Activated naive CD4-positive, alpha-beta T cell treated with anti-CD3 and anti-CD28 coated beads, Interleukin-2, amount 50 U/mL, for 24 hours (primary cell): ENCODE results near the gene PSMA1.
"Not testable (repeated sequence)": the region's sequence is repeated elsewhere in the genome, so short reads cannot be mapped to it uniquely, and the experiment has no call there.

Source experiments
- H3K27ac Mint-ChIP-seq: one replicate; pipeline ENCODE4 v1.8.0; 2021; ENCODE audit warnings: mild to moderate bottlenecking, mixed read lengths
- H3K27me3 Mint-ChIP-seq: one replicate; pipeline ENCODE4 v1.8.0; 2021; ENCODE audit warnings: mixed read lengths
- H3K36me3 Mint-ChIP-seq: one replicate; pipeline ENCODE4 v1.8.0; 2021; ENCODE audit warnings: mixed read lengths
- H3K4me1 Mint-ChIP-seq: one replicate; pipeline ENCODE4 v1.8.0; 2021; ENCODE audit warnings: mixed read lengths
- H3K4me3 Mint-ChIP-seq: one replicate; pipeline ENCODE4 v1.8.0; 2021; ENCODE audit warnings: mild to moderate bottlenecking, mixed read lengths
- H3K9me3 Mint-ChIP-seq: one replicate; pipeline ENCODE4 v1.8.0; 2021; ENCODE audit warnings: mixed read lengths

PSMA1 gene

GRCh38 chr11:14541192-14541947, 21.2 kb upstream of the PSMA1 start:
- peaks cover 65% of the 10 kb centered on the region for H3K4me1 Mint-ChIP-seq
- peaks cover 5% of the 10 kb centered on the region for H3K36me3 Mint-ChIP-seq
- H3K4me3 Mint-ChIP-seq, result no peak overlapping the region
- H3K27ac Mint-ChIP-seq, result peak overlapping the region; percentile 59
- H3K27me3 Mint-ChIP-seq, result no peaks in the 10 kb centered on the region
- H3K9me3 Mint-ChIP-seq, result no peaks in the 10 kb centered on the region

DNA sequence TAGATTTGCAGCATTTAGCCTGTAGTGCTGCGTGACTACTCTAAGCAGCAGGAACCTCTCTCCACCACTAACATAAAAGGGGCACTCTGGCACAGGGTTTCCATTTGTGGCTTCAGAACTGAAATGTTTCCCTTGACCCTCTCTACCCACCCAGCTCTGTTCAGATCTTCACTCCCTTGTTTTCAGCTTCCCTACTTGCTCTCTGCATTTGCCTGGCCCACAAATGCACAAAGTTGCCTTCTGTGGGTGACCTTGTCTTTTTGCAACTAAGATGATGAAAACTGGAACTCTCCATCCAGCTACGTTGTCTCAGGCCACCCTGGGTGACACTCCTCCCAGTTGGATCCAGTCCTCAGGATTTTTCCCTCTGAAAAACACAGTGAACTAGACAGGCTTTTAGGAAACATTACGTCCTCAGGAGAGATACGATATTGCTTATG, 19.8 kb upstream of the PSMA1 start:
- no peaks in the 10 kb centered on the region for H3K27me3 Mint-ChIP-seq
- H3K4me3 Mint-ChIP-seq, result no peak overlapping the region
- H3K9me3 Mint-ChIP-seq, result no peaks in the 10 kb centered on the region
- H3K4me1 Mint-ChIP-seq, result peaks cover 54% of the 10 kb centered on the region
- peaks cover 3% of the 10 kb centered on the region for H3K36me3 Mint-ChIP-seq
- peak overlapping the region; percentile 3 for H3K27ac Mint-ChIP-seq

DNA sequence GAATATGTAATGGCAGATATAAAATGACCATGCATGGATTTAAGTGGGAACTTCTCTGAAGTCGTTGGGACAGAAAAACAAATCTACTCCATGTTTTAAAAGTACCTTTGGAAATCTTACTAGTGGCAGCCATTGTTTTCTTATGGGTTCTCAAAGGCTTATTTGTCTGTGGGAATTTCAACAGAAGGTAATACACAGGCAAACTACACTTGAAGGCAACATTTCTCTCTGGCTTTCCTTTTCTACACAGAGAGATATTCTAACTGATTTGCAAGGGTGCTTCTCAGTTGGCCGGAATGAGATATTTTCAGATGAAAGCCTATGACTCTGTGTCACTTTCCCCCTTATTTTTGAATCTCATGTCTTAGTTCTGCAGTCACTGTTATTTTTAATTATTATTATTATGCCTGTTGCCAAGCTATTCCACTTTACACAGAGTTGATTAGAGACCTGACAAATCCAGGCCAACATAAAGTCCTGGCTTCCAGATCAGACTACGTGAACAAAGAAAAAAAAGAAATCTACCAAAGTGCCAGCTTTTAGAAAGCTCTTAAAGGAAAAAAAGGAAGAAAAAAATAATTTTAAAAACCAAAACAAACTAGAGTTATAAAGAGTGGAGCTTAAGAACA, 18.9 kb upstream of the PSMA1 start:
- Mint-ChIP-seq H3K27ac (peak overlapping the region; percentile 70), H3K4me1 (peaks cover 49% of the 10 kb centered on the region), H3K4me3 (no peak overlapping the region)

DNA sequence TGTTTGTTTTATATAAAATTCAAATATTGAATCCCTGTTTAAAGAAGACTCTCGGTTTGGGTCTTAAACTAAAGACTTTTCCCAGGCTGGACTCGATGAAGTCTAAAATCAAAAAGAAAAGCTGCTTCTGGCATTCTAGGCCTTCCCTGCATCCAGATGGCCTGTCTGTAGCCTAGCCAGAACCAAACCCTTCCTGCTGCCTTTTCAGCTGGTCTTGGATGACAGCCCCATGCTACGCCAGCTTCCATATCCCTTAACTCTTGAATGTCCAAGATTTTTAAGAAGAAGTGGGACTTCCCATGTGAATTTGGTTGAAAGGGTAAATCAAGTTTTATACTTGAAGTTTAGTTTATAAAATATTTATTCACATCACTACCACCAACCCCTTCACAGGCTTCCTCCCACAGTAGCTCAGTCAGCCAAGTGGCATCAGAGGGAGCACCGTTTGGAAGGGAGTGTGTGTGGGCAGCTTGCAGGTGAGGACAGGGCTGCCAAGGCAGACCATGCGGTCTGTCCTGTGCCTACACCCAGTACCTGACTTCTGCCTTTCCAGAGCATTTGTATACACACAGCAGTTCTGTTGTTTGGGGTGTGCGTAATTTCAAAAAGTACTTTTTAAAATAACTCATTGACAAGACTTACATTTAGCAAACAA, 18.2 kb upstream of the PSMA1 start:
- Mint-ChIP-seq H3K27ac (peak overlapping the region; percentile 62), H3K4me3 (no peak overlapping the region), H3K9me3 (no peaks in the 10 kb centered on the region), H3K27me3 (no peaks in the 10 kb centered on the region), H3K36me3 (peaks cover 2% of the 10 kb centered on the region), H3K4me1 (peaks cover 49% of the 10 kb centered on the region)

More for the DNA sequence above, 18.9 kb upstream of the PSMA1 start:
- Mint-ChIP-seq H3K9me3 (no peaks in the 10 kb centered on the region), H3K36me3 (peaks cover 2% of the 10 kb centered on the region), H3K27me3 (no peaks in the 10 kb centered on the region)

DNA sequence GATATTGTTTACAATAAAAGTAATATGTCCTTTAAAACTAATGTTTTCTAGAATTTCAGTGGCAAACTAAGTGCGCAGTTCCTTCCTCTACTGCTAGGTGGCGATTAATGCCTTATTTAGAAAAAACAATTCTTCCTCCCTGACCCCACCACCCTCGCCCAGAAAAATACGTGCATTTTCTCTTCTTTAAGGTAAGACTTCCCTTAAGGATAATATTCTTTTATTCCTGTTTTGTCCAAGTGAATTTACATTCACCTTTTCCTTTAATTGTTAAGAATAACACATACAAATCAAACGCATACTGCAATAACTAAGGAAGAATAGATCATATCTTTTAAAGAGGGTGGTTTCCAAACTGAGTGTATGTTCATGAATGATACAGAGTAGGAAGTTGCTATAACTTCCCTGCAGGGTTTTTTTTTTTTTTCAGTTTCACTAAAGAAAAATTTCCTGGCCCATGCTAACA, 17.0 kb upstream of the PSMA1 start:
- peaks cover 45% of the 10 kb centered on the region for H3K4me1 Mint-ChIP-seq
- peak overlapping the region; percentile 98 for H3K27ac Mint-ChIP-seq
- H3K4me3 Mint-ChIP-seq, result peak overlapping the region; percentile 88
- H3K36me3 Mint-ChIP-seq, result no peaks in the 10 kb centered on the region
- no peaks in the 10 kb centered on the region for H3K9me3 Mint-ChIP-seq
- no peaks in the 10 kb centered on the region for H3K27me3 Mint-ChIP-seq

DNA sequence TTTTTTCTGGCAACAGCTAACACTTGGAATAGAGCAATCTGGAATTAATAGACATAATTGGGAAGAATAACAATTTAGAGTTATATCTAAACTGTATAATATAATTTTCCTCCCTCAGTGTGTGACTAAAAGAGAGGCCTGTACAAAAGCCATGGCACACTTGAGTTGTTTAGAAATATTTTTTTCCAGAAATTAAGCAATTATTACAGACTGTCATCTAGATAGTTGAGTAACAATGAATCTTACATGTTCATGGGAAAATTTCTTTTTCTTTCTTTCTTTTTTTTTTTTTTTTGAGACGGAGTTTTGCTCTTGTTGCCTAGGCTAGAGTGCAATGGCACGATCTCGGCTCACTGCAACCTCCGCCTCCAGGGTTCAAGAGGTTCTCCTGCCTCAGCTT, 15.0 kb upstream of the PSMA1 start:
- not testable (repeated sequence) for H3K27me3 Mint-ChIP-seq, H3K9me3 Mint-ChIP-seq, H3K4me3 Mint-ChIP-seq, H3K36me3 Mint-ChIP-seq, H3K27ac Mint-ChIP-seq
- peaks cover 32% of the 10 kb centered on the region for H3K4me1 Mint-ChIP-seq

- H3K4me1 Mint-ChIP-seq, result no peaks in the 10 kb centered on the region
- no peak overlapping the region for H3K27ac Mint-ChIP-seq
Measured at GRCh38 chr11:14529951-14530350, 9.8 kb upstream of the PSMA1 start.

GRCh38 chr11:14529321-14529720, 9.1 kb upstream of the PSMA1 start:
- Mint-ChIP-seq H3K4me1 (no peaks in the 10 kb centered on the region), H3K27ac (no peak overlapping the region), H3K36me3 (peaks cover 2% of the 10 kb centered on the region), H3K27me3 (no peaks in the 10 kb centered on the region), H3K9me3 (no peaks in the 10 kb centered on the region), H3K4me3 (no peak overlapping the region)

More at GRCh38 chr11:14529951-14530350, 9.8 kb upstream of the PSMA1 start:
- Mint-ChIP-seq H3K27me3 (no peaks in the 10 kb centered on the region), H3K4me3 (no peak overlapping the region), H3K36me3 (peaks cover 2% of the 10 kb centered on the region), H3K9me3 (no peaks in the 10 kb centered on the region)

GRCh38 chr11:14522801-14523200, 2.6 kb upstream of the PSMA1 start:
- H3K9me3 Mint-ChIP-seq, result no peaks in the 10 kb centered on the region
- peaks cover 25% of the 10 kb centered on the region for H3K4me1 Mint-ChIP-seq
- peaks cover 13% of the 10 kb centered on the region for H3K36me3 Mint-ChIP-seq
- no peak overlapping the region for H3K4me3 Mint-ChIP-seq
- H3K27ac Mint-ChIP-seq, result no peak overlapping the region
- no peaks in the 10 kb centered on the region for H3K27me3 Mint-ChIP-seq

GRCh38 chr11:14522245-14522644, 2.1 kb upstream of the PSMA1 start:
- Mint-ChIP-seq H3K9me3 (no peaks in the 10 kb centered on the region), H3K4me1 (peaks cover 30% of the 10 kb centered on the region), H3K27me3 (no peaks in the 10 kb centered on the region), H3K27ac (no peak overlapping the region), H3K4me3 (no peak overlapping the region), H3K36me3 (peaks cover 14% of the 10 kb centered on the region)

- H3K36me3 Mint-ChIP-seq, result peaks cover 15% of the 10 kb centered on the region
- peak overlapping the region; percentile 97 for H3K27ac Mint-ChIP-seq
- H3K4me1 Mint-ChIP-seq, result peaks cover 33% of the 10 kb centered on the region
- no peaks in the 10 kb centered on the region for H3K27me3 Mint-ChIP-seq
- H3K9me3 Mint-ChIP-seq, result no peaks in the 10 kb centered on the region
- H3K4me3 Mint-ChIP-seq, result peak overlapping the region; percentile 99
Measured at GRCh38 chr11:14520747-14521151, 563 bp upstream of the PSMA1 start.

- peaks cover 15% of the 10 kb centered on the region for H3K36me3 Mint-ChIP-seq
- H3K27ac Mint-ChIP-seq, result peak overlapping the region; percentile 97
Measured at GRCh38 chr11:14519597-14519916, 629 bp downstream of the PSMA1 start.

GRCh38 chr11:14518820-14519219, 1.4 kb downstream of the PSMA1 start:
- H3K27ac Mint-ChIP-seq, result peak overlapping the region; percentile 97
- no peaks in the 10 kb centered on the region for H3K27me3 Mint-ChIP-seq
- peaks cover 38% of the 10 kb centered on the region for H3K4me1 Mint-ChIP-seq
- no peaks in the 10 kb centered on the region for H3K9me3 Mint-ChIP-seq
- peak overlapping the region; percentile 99 for H3K4me3 Mint-ChIP-seq
- H3K36me3 Mint-ChIP-seq, result peaks cover 15% of the 10 kb centered on the region

More at GRCh38 chr11:14519597-14519916, 629 bp downstream of the PSMA1 start:
- Mint-ChIP-seq H3K4me1 (peaks cover 36% of the 10 kb centered on the region), H3K27me3 (no peaks in the 10 kb centered on the region), H3K9me3 (no peaks in the 10 kb centered on the region), H3K4me3 (peak overlapping the region; percentile 99)

GRCh38 chr11:14513800-14514199, 6.4 kb downstream of the PSMA1 start:
- Mint-ChIP-seq H3K9me3 (no peaks in the 10 kb centered on the region), H3K27me3 (no peaks in the 10 kb centered on the region), H3K4me1 (peaks cover 37% of the 10 kb centered on the region), H3K4me3 (no peak overlapping the region), H3K27ac (no peak overlapping the region), H3K36me3 (peaks cover 24% of the 10 kb centered on the region)

DNA sequence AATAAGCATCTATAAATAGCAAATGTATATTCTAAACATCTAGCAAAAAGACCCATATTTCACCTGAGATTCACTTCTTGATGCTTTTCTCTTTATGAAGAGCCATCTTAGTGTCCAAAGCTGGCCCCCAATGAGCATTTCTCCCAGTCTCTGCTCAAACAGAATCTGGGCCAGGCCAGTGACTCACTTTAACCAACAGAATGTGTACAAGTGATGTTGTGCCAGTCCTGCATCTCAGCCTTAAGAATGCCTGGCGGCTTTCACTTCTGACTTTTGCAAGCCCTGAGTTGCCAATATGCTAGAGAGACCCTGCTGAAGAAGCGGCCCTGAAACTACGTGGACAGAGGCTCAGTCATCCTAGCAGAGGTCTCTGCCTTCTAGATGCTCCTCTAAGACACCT, 13.7 kb downstream of the PSMA1 start:
- Mint-ChIP-seq H3K4me1 (peaks cover 8% of the 10 kb centered on the region), H3K36me3 (peaks cover 34% of the 10 kb centered on the region), H3K4me3 (no peak overlapping the region), H3K9me3 (no peaks in the 10 kb centered on the region), H3K27ac (peak overlapping the region; percentile 76), H3K27me3 (no peaks in the 10 kb centered on the region)

- Mint-ChIP-seq H3K9me3 (no peaks in the 10 kb centered on the region), H3K27ac (no peak overlapping the region), H3K27me3 (no peaks in the 10 kb centered on the region), H3K4me3 (no peak overlapping the region), H3K4me1 (peaks cover 24% of the 10 kb centered on the region), H3K36me3 (peaks cover 18% of the 10 kb centered on the region)
Measured at GRCh38 chr11:14503023-14503422, 17.2 kb downstream of the PSMA1 start.
